Activated CD4-positive, alpha-beta T cell treated with anti-CD3 and anti-CD28 coated beads for 4 hours (primary cell): Measurements from ENCODE around the gene HECTD2.
A peak's percentile ranks its signal among the peaks of the same experiment; 100 is the strongest.
"Not testable (repeated sequence)": the region's sequence is repeated elsewhere in the genome, so short reads cannot be mapped to it uniquely, and the experiment has no call there.

ENCODE experiments used
- DNase-seq, 2 donors: peaks; one replicate each; pipeline ENCODE4 v3.0.0-alpha.2; 2020

Gene HECTD2, protein sequence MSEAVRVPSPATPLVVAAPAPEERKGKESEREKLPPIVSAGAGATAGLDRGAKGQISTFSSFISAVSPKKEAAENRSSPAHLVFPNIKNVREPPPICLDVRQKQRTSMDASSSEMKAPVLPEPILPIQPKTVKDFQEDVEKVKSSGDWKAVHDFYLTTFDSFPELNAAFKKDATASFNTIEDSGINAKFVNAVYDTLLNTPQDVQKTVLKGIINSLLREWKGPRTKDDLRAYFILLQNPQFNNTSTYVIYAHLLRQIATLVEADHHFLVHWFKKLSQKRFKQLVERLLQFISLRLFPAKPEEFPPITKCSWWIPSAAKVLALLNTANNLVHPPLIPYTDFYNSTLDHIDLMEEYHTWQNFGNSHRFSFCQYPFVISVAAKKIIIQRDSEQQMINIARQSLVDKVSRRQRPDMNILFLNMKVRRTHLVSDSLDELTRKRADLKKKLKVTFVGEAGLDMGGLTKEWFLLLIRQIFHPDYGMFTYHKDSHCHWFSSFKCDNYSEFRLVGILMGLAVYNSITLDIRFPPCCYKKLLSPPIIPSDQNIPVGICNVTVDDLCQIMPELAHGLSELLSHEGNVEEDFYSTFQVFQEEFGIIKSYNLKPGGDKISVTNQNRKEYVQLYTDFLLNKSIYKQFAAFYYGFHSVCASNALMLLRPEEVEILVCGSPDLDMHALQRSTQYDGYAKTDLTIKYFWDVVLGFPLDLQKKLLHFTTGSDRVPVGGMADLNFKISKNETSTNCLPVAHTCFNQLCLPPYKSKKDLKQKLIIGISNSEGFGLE

GRCh38 chr10:91409869-91410637 is at the start of gene HECTD2:
Gene HECTD2, plus strand, starts transcription at chr10:91410344. Its CDS starts 95 bp downstream, at chr10:91410439.
- DNase-seq = peak; percentile 79 to 83

DNA sequence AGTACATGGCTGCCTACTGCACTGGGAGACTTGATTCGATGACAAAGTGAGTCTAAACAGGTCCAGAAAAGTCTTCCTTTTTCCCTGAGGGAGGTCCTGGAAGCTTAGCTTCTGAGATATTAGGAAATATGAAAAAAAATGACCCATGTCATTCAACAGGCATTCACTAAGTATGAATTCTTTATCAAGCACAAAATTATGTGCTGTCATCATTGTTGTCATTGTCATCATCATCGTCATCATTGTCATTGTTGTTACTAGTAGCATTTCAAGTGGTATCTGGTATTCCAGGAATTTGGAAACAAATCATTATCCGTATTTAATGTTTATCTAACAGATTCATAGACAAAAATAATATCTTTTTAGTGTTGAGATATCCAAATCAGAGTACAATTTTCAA is 49.7 kb upstream of the HECTD2 start:
- no peak for DNase-seq

- not testable (repeated sequence) for DNase-seq
These were observed 44.6 kb upstream of the HECTD2 start for GRCh38 chr10:91365519-91365918.

GRCh38 chr10:91366704-91367103 is 43.4 kb upstream of the HECTD2 start:
- DNase-seq = no peak

DNA sequence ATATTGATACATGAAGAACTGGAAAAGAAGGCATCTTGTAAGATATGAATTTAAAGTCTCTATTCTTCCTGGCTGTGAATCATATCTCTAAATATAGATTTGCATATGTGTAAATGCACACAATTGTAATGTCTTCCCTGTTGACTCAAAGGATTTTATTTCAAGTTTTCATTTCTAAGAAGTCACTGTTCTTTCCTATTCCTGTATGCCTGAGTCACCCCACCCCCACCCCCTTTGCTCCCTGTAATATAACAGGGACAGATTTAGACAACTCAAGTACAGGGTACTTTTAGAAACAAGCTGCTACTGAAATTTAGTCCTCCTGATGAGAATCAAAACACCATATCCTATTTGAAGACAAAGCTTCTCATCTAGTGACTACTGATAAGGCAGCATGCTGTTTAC is 43.0 kb upstream of the HECTD2 start:
- no peak for DNase-seq

DNA sequence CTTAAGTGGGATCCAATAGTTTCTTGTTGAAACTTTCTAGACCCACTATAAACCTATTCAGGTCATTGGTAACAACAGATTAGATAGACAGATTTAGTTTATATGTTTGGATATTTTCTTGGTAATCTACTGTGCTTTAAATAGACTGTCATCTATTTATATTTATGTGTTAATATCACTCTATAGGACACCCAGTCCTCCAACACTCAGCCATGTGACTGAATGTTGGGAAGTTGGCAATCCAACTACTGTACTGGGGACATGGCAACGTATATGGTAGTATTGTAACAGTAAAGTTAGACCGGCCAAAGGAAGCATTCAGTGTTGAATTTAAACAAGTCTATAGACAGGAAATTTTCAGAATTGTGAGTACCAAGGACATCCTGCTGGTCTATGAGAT is 42.6 kb upstream of the HECTD2 start:
- DNase-seq = no peak

DNA sequence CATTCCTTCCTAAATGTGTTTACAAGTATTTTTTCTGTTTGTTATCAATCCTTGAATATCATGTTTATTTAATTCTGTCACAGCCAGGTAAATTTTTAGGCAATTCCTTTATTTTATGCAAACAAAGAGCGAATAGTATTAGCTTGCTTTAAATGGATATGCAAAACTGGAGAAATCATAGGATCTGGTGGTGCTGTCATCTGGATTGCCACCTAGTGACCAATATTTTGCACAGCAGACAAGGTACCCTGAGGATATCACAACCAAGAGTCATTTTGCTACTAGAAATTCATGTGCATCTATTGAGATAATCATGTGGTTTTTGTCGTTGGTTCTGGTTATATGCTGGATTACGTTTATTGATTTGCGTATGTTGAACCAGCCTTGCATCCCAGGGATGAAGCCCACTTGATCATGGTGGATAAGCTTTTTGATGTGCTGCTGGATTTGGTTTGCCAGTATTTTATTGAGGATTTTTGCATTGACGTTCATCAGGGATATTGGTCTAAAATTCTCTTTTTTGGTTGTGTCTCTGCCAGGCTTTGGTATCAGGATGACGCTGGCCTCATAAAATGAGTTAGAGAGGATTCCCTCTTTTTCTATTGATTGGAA is 40.1 kb upstream of the HECTD2 start:
- DNase-seq = not testable (repeated sequence)

GRCh38 chr10:91374052-91374451 is 36.1 kb upstream of the HECTD2 start:
- DNase-seq = no peak

DNA sequence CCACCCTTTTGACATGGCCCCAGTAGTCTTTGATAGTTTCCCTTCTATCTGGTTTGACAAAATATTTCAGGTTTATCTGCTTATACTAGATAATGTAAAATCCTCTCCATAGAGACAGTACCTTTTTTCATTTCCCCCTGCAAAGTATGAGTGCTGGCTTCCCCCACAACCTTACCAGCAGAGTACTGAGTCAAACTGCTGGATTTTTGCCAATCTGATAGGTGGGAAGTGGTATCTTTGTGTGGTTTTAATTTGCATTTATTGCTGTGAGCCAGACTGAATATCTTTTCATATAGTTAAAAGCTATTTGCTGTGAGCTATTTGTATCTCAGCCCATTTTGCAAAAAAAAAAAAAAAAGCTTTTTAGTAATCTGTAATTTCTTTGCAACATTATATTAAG is 32.1 kb upstream of the HECTD2 start:
- DNase-seq = peak; percentile 21 to 37

DNA sequence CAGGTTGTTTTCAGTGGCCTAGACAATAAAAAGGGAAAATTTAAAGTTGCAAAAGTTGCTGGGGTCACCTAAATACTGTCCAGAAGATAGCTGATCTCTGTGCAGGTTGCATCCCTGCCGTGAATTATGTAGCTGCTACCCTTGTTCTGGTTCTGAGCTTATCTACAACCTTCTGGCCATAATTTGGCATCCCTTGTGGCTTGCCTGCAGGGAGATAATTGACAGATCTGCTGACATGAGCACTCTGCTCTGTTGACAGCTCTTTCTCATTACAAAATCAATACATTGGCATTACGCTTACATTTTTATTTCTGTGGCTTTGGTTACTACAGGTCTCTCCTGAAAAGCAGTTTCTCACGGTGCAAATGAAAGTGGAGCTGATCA is 29.3 kb upstream of the HECTD2 start:
- no peak for DNase-seq

GRCh38 chr10:91381257-91381891 is 28.8 kb upstream of the HECTD2 start:
- no peak for DNase-seq

- DNase-seq = no peak
These were observed 24.6 kb upstream of the HECTD2 start for GRCh38 chr10:91385306-91386085.

DNA sequence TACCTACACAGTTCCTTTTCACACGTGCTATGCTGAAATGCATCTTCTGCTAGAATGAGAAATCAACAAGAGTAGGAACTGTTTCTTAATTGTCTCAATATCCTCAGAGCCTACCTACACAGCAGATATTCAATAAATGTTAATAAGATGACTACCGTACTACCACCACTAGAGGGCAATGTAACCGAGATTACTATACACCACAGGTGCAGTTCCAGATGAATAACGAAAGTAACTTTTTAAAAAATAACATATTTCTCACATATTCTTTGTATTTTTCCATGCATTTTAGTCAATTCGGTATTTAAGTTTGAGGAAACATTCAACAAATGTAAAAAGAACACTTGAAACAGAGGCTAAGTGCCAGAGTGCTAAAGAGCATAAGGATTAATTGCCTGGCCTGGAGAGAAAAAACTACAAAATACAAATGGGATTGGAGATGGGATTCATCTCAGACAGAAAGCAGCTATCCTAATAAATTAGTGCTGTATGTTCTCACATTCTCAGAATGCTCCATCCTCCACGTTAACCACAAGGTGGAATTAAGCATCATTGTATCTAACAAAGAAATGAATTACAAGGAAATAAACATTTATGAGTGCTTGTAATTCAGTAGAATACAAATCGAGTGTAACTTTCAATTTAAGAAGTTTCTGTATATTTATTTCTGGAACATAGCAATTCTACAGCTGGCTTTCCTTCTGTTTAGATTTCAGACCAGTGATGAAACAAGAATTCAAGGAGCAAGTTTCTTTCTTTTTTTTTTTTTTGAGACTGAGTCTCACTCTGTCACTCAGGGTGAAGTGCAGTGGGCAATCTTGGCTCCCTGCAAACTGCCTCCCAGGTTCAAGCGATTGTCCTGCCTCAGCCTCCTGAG is 20.3 kb upstream of the HECTD2 start:
- peak in 1 of 2 donors; percentile 36 for DNase-seq

DNA sequence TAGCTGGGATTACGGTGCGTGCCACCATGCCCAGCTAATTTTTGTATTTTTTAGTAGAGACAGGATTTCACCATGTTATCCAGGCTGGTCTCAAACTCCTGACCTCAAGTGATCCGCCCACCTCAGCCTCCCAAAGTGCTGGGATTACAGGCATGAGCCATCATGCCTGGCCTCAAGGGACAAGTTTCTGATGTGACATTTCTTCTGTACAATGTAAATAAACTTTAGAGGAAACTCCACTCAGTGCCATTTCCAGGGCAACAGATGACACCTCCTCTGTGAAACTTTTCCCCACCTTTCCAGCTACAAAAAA is 19.7 kb upstream of the HECTD2 start:
- not testable (repeated sequence) for DNase-seq

DNA sequence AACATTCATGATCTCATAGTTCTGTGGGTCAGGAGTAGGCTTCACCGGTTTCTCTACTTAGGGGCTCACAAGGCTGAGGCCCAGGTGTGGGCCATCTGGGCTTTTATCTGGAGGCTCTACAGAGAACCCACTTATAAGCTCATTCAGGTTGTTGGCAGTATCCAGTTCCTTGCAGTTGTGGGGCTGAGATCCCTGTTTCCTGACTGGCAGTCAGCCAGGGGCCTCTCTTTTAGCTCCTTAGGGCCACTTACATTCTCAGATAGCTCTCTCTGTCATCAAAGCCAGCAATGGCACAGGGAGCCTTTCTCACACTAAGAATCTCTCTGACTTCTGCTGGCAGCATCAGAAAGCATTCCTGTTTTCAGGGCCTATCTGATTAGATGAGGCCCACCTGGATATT is 18.2 kb upstream of the HECTD2 start:
- DNase-seq = no peak

GRCh38 chr10:91406322-91406721 is 3.8 kb upstream of the HECTD2 start:
- DNase-seq = no peak

GRCh38 chr10:91409069-91409868 is 875 bp upstream of the HECTD2 start:
- DNase-seq = peak in 1 of 2 donors; percentile 22

GRCh38 chr10:91410638-91411371 is 661 bp downstream of the HECTD2 start:
- DNase-seq = peak; percentile 24 to 39

GRCh38 chr10:91411621-91412020 is 1.5 kb downstream of the HECTD2 start:
- no peak for DNase-seq
